ENCODE data around the gene C1orf53. TPM values are rescaled to one million over a fixed set of nuclear protein-coding genes. Genes with fewer than 3 reads are reported as not detected.

The C1orf53 gene
- 2.9 and 3.5 TPM in 2 replicates for total RNA-seq

GRCh38 chr1:197902454-197903195 is at the start of gene C1orf53:
Gene C1orf53, plus strand, starts transcription at chr1:197902630. Its CDS starts 20 bp downstream, at chr1:197902650.

Other genes starting within 250 kb of the C1orf53 start
- gene DENND1B, start 127.2 kb upstream of the C1orf53 start, total RNA-seq: 11.0 and 15.0 TPM in 2 replicates
- gene LHX9, start 14.7 kb downstream of the C1orf53 start, total RNA-seq: 0.27 TPM in 1 of 2 replicates, not detected in the other

Data from thoracic aorta endothelial cell (primary cell).